Ectodermal cell (in vitro differentiated cells): ENCODE measurements around the gene ITPKB.
"Not testable (repeated sequence)": the region's sequence is repeated elsewhere in the genome, so short reads cannot be mapped to it uniquely, and the experiment has no call there.

Experiments
- H3K27ac ChIP-seq: 2 replicates; pipeline ENCODE4 v1.7.0; 2013; ENCODE audit warnings: mild to moderate bottlenecking, low read depth, low read length; ENCODE audit not compliant: insufficient read depth, poor library complexity, severe bottlenecking
- H3K27me3 ChIP-seq: 2 replicates; pipeline ENCODE4 v1.7.0; 2013; ENCODE audit warnings: mild to moderate bottlenecking, low read length; ENCODE audit not compliant: insufficient read depth, control insufficient read depth, poor library complexity, severe bottlenecking
- H3K36me3 ChIP-seq: one replicate; pipeline ENCODE4 v1.7.0; 2013; ENCODE audit warnings: low read length; ENCODE audit not compliant: control insufficient read depth, insufficient read depth
- H3K4me1 ChIP-seq: one replicate; pipeline ENCODE4 v1.7.0; 2013; ENCODE audit warnings: low read length; ENCODE audit not compliant: control insufficient read depth, insufficient read depth
- H3K4me3 ChIP-seq: 2 replicates; pipeline ENCODE4 v1.7.0; 2013; ENCODE audit warnings: low read depth, low read length, control low read depth; ENCODE audit not compliant: insufficient read depth
- H3K9me3 ChIP-seq: 2 replicates; pipeline ENCODE4 v1.7.0; 2013; ENCODE audit warnings: mild to moderate bottlenecking, low read length, moderate library complexity; ENCODE audit not compliant: control insufficient read depth
- WGBS, 2 experiments: methylation state at CpG; one replicate each; pipeline ENCODE4 v1.1.7; 2013; ENCODE audit warnings: missing lambda C conversion rate in 2 of 2; 5-methylcytosine and 5-hydroxymethylcytosine counted together

Gene ITPKB

GRCh38 chr1:226625832-226626576 is 113.1 kb downstream of the ITPKB start:
- Histone ChIP-seq H3K27me3 (peaks cover 15% of the 10 kb centered on the region), H3K9me3 (no peaks in the 10 kb centered on the region), H3K36me3 (no peaks in the 10 kb centered on the region), H3K4me1 (no peaks in the 10 kb centered on the region), H3K27ac (no peak overlapping the region), H3K4me3 (no peak overlapping the region)
- WGBS, 2 experiments = 85 to 86% methylated on average over 10 of the region's 10 CpGs

DNA sequence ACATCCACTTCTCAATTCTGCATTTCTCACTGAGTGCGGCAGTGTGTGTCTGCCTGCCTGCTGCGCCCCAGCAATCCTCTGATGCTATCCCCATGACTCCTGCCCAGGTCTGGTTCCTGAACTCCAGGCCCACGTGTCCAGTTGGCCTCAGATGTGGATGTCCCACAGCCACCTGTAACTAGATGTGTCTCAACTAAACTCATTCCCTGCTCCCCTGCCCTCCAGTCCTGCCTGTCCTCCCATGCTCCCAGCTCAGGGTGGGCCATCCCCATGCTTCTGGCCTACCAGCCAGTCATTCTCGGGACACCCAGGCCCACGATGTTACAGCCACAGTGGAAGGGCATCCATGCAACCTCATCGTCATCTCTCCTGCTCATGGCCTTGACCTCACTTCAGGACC is 113.8 kb downstream of the ITPKB start:
- Histone ChIP-seq H3K4me1 (no peaks in the 10 kb centered on the region), H3K4me3 (no peak overlapping the region), H3K27me3 (peaks cover 15% of the 10 kb centered on the region), H3K27ac (no peak overlapping the region), H3K9me3 (no peaks in the 10 kb centered on the region), H3K36me3 (no peaks in the 10 kb centered on the region)
- 90 to 94% methylated on average over 6 of the region's 6 CpGs for WGBS, 2 experiments

DNA sequence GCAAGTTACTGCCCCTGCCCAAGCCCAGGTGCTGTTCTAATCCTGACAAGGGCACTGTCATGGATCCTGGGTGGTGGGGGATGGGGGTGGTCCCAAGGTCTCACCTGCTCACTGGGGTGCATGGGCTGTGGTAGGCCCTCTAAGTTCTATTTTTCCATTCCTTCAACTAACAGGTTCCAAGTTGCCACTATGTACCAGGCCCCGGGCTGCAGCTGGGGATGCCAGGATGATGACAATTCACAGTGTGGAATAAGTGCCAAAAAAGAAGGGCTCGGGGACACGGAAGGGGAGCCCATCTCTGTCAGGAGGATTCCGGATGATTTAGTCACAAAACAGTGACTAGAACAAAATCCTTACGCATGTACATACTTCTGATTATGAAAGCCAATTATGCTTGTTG is 114.6 kb downstream of the ITPKB start:
- H3K27me3 ChIP-seq = peaks cover 15% of the 10 kb centered on the region
- H3K9me3 ChIP-seq = no peaks in the 10 kb centered on the region
- WGBS, 2 experiments = 93 to 95% methylated on average over 5 of the region's 5 CpGs
- no peak overlapping the region for H3K27ac ChIP-seq
- no peak overlapping the region for H3K4me3 ChIP-seq
- H3K4me1 ChIP-seq = no peaks in the 10 kb centered on the region
- H3K36me3 ChIP-seq = no peaks in the 10 kb centered on the region

DNA sequence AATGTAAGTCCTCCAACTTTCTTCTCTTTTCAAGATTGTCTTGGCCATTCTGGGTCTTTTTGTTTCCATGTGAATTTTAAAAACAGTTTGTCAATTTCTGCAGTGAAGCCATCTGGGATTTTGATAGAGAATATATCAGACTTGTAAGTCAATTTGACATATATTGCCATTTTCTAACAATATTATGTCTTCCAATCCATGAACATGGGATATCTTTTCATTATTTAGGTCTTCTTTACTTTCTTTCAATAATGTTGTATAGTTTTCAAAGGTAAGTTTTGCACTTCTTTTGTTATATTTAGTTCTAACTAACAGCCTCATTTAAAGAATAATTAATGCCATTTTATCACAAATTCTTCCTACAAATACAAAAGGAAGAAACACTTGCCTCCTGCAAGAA is 117.1 kb downstream of the ITPKB start:
- H3K9me3 ChIP-seq = no peaks in the 10 kb centered on the region
- no peak overlapping the region for H3K4me3 ChIP-seq

DNA sequence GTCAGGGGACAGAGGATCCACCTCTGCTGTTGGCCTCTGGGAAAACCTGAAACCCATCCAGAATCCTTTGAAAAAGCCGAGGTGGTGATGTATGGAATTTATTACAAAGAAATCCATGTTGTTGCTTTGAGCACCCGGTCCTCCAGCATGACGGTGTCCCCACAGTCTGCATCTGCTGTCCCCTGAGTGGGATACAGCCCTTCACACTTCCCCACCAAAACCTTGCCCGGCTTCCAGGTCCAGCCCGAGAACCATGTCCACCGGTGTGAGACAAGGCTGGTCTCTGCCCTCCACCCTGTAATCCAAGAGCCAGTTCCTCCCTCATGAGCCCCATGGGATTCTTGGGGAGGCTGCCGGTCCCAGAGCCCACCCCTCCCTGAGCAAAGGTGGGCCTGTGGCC is 120.1 kb downstream of the ITPKB start:
- Histone ChIP-seq H3K27ac (no peak overlapping the region), H3K36me3 (no peaks in the 10 kb centered on the region), H3K9me3 (no peaks in the 10 kb centered on the region), H3K4me3 (no peak overlapping the region), H3K27me3 (no peaks in the 10 kb centered on the region), H3K4me1 (no peaks in the 10 kb centered on the region)
- 95 to 97% methylated on average over 7 of the region's 7 CpGs for WGBS, 2 experiments

More for the DNA sequence above, 117.1 kb downstream of the ITPKB start:
- H3K27me3 ChIP-seq = peaks cover 10% of the 10 kb centered on the region
- no peak overlapping the region for H3K27ac ChIP-seq
- no peaks in the 10 kb centered on the region for H3K4me1 ChIP-seq
- H3K36me3 ChIP-seq = no peaks in the 10 kb centered on the region

- Histone ChIP-seq H3K4me3 (no peak overlapping the region), H3K36me3 (no peaks in the 10 kb centered on the region), H3K4me1 (no peaks in the 10 kb centered on the region), H3K9me3 (no peaks in the 10 kb centered on the region), H3K27ac (no peak overlapping the region), H3K27me3 (no peaks in the 10 kb centered on the region)
- 86 to 90% methylated on average over 5 of the region's 5 CpGs for WGBS, 2 experiments
Measured at GRCh38 chr1:226618380-226618779, 120.7 kb downstream of the ITPKB start.

- H3K36me3 ChIP-seq, H3K27ac ChIP-seq, H3K9me3 ChIP-seq, H3K4me3 ChIP-seq, H3K4me1 ChIP-seq, H3K27me3 ChIP-seq: not testable (repeated sequence)
- 83 to 100% methylated on average over 1 of the region's 1 CpG for WGBS, 2 experiments
Measured at GRCh38 chr1:226617719-226618118, 121.4 kb downstream of the ITPKB start.

DNA sequence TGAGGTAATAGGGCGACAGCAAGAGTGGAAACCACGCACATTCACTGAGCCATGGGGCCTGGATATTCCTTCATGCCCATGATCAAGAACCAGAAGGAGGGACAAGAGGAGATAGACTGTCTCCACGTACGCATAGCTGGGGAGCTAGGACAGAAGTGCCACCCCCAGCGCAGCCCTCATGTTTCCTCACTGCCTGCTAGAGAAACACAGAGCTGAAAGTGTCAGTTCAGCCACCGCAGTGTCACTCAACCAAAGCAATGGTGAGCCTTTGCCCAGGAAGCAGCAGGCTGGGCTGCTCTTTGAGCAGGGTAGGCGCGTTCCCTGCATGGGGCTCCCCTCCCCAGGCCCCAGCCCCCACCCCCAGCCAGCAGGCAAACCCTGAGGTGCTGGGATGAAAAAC is 122.0 kb downstream of the ITPKB start:
- no peaks in the 10 kb centered on the region for H3K9me3 ChIP-seq
- H3K4me1 ChIP-seq = no peaks in the 10 kb centered on the region
- H3K36me3 ChIP-seq = no peaks in the 10 kb centered on the region
- no peak overlapping the region for H3K4me3 ChIP-seq
- H3K27ac ChIP-seq = no peak overlapping the region
- no peaks in the 10 kb centered on the region for H3K27me3 ChIP-seq
- 85 to 88% methylated on average over 8 of the region's 8 CpGs for WGBS, 2 experiments

DNA sequence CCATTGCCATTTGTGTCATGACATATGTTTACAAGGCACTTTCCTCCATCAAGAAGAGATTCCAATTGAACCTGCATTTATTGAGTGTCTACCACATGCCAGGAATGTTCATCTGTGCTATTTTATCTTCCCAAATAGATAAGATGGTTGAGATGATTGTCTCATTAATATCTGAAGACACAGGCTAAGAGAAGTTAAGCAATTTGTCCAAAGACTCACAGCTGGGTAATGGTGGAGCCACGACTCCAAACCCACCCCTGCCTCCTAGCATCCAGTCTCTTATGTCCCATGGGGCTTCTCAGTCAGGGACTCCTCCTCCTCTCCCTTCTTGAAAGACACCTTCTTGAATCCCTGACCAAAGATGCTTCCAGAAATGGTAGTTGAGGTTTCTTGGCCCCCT is 122.4 kb downstream of the ITPKB start:
- Histone ChIP-seq H3K4me3 (no peak overlapping the region), H3K4me1 (no peaks in the 10 kb centered on the region), H3K27me3 (no peaks in the 10 kb centered on the region), H3K36me3 (no peaks in the 10 kb centered on the region), H3K9me3 (no peaks in the 10 kb centered on the region), H3K27ac (no peak overlapping the region)
- WGBS, 2 experiments = 100% methylated on average over 1 of the region's 1 CpG

- no peak overlapping the region for H3K27ac ChIP-seq
- 93 to 95% methylated on average over 9 of the region's 9 CpGs for WGBS, 2 experiments
Measured at GRCh38 chr1:226615876-226616275, 123.2 kb downstream of the ITPKB start.

DNA sequence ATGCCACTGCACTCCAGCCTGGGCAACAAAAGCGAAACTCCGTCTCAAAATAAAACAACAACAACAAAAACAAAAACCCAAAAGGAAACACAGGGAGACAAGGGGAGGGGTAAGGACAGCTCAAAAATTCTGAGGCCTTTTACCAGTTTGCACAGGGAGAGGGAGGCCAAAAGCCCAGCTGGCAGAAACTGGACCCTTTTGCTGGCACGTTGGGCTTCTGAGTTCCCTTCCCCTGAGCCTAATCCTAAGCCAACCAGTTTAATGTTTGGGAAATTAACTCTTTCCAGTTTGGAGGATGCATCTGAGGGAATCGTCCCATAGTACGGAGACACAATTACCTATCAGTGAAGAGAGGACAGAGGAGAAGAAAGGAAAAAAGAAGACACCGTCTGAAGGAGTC is 127.1 kb downstream of the ITPKB start:
- 86 to 89% methylated on average over 6 of the region's 6 CpGs for WGBS, 2 experiments
- not testable (repeated sequence) for H3K36me3 ChIP-seq, H3K9me3 ChIP-seq, H3K4me3 ChIP-seq, H3K27ac ChIP-seq, H3K27me3 ChIP-seq
- peaks cover 18% of the 10 kb centered on the region for H3K4me1 ChIP-seq

More at GRCh38 chr1:226615876-226616275, 123.2 kb downstream of the ITPKB start:
- no peak overlapping the region for H3K4me3 ChIP-seq
- H3K9me3 ChIP-seq = no peaks in the 10 kb centered on the region
- no peaks in the 10 kb centered on the region for H3K4me1 ChIP-seq
- H3K36me3 ChIP-seq = no peaks in the 10 kb centered on the region
- H3K27me3 ChIP-seq = no peaks in the 10 kb centered on the region
